Hepatocyte (in vitro differentiated cells): ENCODE measurements around the gene CCDC197. TPM values are rescaled to one million over a fixed set of nuclear protein-coding genes. Genes with fewer than 3 reads are reported as not detected.

Experiments used
- DNase-seq: peaks from one replicate; pipeline ENCODE4 v3.0.0-alpha.2; 2016; ENCODE audit warnings: low spot score
- H2AFZ ChIP-seq: fragments of 200-600 bp; sonication (generic); 2 replicates; pipeline ENCODE4 v1.6.0; 2016; ENCODE audit warnings: antibody characterized with exemption, mild to moderate bottlenecking
- H3K27ac ChIP-seq: fragments of 200-600 bp; sonication (generic); 2 replicates; pipeline ENCODE4 v1.5.1; 2016; ENCODE audit warnings: mild to moderate bottlenecking
- H3K27me3 ChIP-seq: fragments of 200-600 bp; sonication (generic); 2 replicates; pipeline ENCODE4 v1.6.1; 2016
- H3K36me3 ChIP-seq: fragments of 200-600 bp; sonication (generic); replicated peaks from 2 replicates; pipeline ENCODE4 v1.5.1; 2016; ENCODE audit warnings: low read depth; ENCODE audit not compliant: insufficient read depth
- H3K4me1 ChIP-seq: fragments of 200-600 bp; sonication (generic); 2 replicates; pipeline ENCODE4 v1.5.1; 2016; ENCODE audit warnings: mild to moderate bottlenecking, moderate library complexity; ENCODE audit not compliant: insufficient read depth
- H3K4me2 ChIP-seq: fragments of 200-600 bp; sonication (generic); 2 replicates; pipeline ENCODE4 v1.6.0; 2016
- H3K4me3 ChIP-seq: fragments of 200-600 bp; sonication (generic); 2 replicates; pipeline ENCODE4 v1.5.1; 2016; ENCODE audit warnings: mild to moderate bottlenecking
- H3K79me2 ChIP-seq: fragments of 200-600 bp; sonication (generic); 2 replicates; pipeline ENCODE4 v1.6.0; 2017; ENCODE audit warnings: mild to moderate bottlenecking
- H3K9me2 ChIP-seq: fragments of 200-600 bp; sonication (generic); replicated peaks from 2 replicates; pipeline ENCODE4 v1.6.0; 2017; ENCODE audit warnings: mild to moderate bottlenecking; ENCODE audit not compliant: insufficient read depth
- H3K9me3 ChIP-seq: fragments of 200-600 bp; sonication (generic); 2 replicates; pipeline ENCODE4 v1.5.1; 2016; ENCODE audit warnings: low read depth, mild to moderate bottlenecking
- H4K20me1 ChIP-seq: fragments of 200-600 bp; sonication (generic); 2 replicates; pipeline ENCODE4 v1.6.0; 2016; ENCODE audit warnings: mild to moderate bottlenecking; ENCODE audit not compliant: insufficient read depth, poor library complexity, severe bottlenecking
- CTCF ChIP-seq: fragments of 200-600 bp; sonication (generic); IDR thresholded peaks from 2 replicates; pipeline ENCODE4 v1.5.1; 2016; ENCODE audit warnings: antibody characterized with exemption, mild to moderate bottlenecking; ENCODE audit not compliant: poor library complexity
- EZH2 ChIP-seq: fragments of 200-600 bp; sonication (generic); IDR thresholded peaks from 2 replicates; pipeline ENCODE4 v1.6.1; 2016; ENCODE audit warnings: antibody characterized with exemption, mild to moderate bottlenecking, borderline replicate concordance
- EZH2phosphoT487 ChIP-seq: fragments of 200-600 bp; sonication (generic); IDR thresholded peaks from one replicate; pipeline ENCODE4 v1.6.1; 2018; ENCODE audit warnings: antibody characterized with exemption, mild to moderate bottlenecking, low read depth, moderate library complexity; ENCODE audit not compliant: unreplicated experiment, severe bottlenecking
- WGBS: methylation state at CpG from one replicate; pipeline ENCODE4 v1.1.6; 2016; ENCODE audit warnings: low lambda C conversion rate; ENCODE audit errors: missing lambda C conversion rate; 5-methylcytosine and 5-hydroxymethylcytosine counted together
- polyA plus RNA-seq: library from polyadenylated mRNA; unstranded; fragments of >200 nt; fragmentation: Nextera tagmentation; extraction: Ambion mirVana; gene quantifications from 2 replicates; pipeline ENCODE4 v1.2.1, GENCODE V29; 2016
- total RNA-seq: library from RNA; depleted of rRNA; stranded (reverse); fragments of >200 nt; gene quantifications from 2 replicates; pipeline ENCODE4 v1.2.3, GENCODE V29; 2014

Gene CCDC197
- total and polyA plus RNA-seq, 2 experiments from 2014 or later: not detected

GRCh38 chr14:93960774-93961438 lies 36.2 kb upstream of the CCDC197 start:
- peak overlapping the region; percentile 86 for H3K27ac ChIP-seq

GRCh38 chr14:93961620-93962019 lies 35.5 kb upstream of the CCDC197 start:
- no peaks in the 10 kb centered on the region for H3K27me3 ChIP-seq
- H3K4me2 ChIP-seq: no peak overlapping the region
- no peak for TF ChIP-seq CTCF
- no peak for TF ChIP-seq EZH2phosphoT487
- TF ChIP-seq EZH2: no peak
- no peaks in the 10 kb centered on the region for H3K9me2 ChIP-seq
- H3K9me3 ChIP-seq: no peaks in the 10 kb centered on the region
- no peaks in the 10 kb centered on the region for H4K20me1 ChIP-seq
- H3K4me3 ChIP-seq: no peak overlapping the region
- no peak overlapping the region for H3K27ac ChIP-seq
- H3K79me2 ChIP-seq: no peaks in the 10 kb centered on the region
- H2AFZ ChIP-seq: no peak overlapping the region
- 96% methylated on average over 8 of the region's 8 CpGs for WGBS
- peaks cover 19% of the 10 kb centered on the region for H3K4me1 ChIP-seq
- no peak for DNase-seq
- H3K36me3 ChIP-seq: no peaks in the 10 kb centered on the region

More at GRCh38 chr14:93960774-93961438, 36.2 kb upstream of the CCDC197 start:
- no peaks in the 10 kb centered on the region for H3K27me3 ChIP-seq
- H3K4me3 ChIP-seq: no peak overlapping the region
- no peak for TF ChIP-seq EZH2phosphoT487
- no peak for TF ChIP-seq EZH2
- TF ChIP-seq CTCF: no peak
- DNase-seq: no peak
- WGBS: 89% methylated on average over 3 of the region's 3 CpGs
- H3K4me2 ChIP-seq: no peak overlapping the region
- peaks cover 19% of the 10 kb centered on the region for H3K4me1 ChIP-seq
- no peaks in the 10 kb centered on the region for H4K20me1 ChIP-seq
- no peaks in the 10 kb centered on the region for H3K9me3 ChIP-seq
- no peaks in the 10 kb centered on the region for H3K9me2 ChIP-seq
- H2AFZ ChIP-seq: no peak overlapping the region
- H3K36me3 ChIP-seq: no peaks in the 10 kb centered on the region
- H3K79me2 ChIP-seq: no peaks in the 10 kb centered on the region

GRCh38 chr14:93962701-93963601 lies 34.1 kb upstream of the CCDC197 start:
- no peak overlapping the region for H3K4me3 ChIP-seq
- H4K20me1 ChIP-seq: no peaks in the 10 kb centered on the region
- H3K27me3 ChIP-seq: no peaks in the 10 kb centered on the region
- peaks cover 19% of the 10 kb centered on the region for H3K4me1 ChIP-seq
- WGBS: 75% methylated on average over 16 of the region's 16 CpGs
- no peak overlapping the region for H3K4me2 ChIP-seq
- no peak for TF ChIP-seq EZH2phosphoT487
- TF ChIP-seq CTCF: no peak
- no peak for TF ChIP-seq EZH2
- H3K36me3 ChIP-seq: no peaks in the 10 kb centered on the region
- no peaks in the 10 kb centered on the region for H3K9me2 ChIP-seq
- no peaks in the 10 kb centered on the region for H3K9me3 ChIP-seq
- H2AFZ ChIP-seq: no peak overlapping the region
- H3K27ac ChIP-seq: no peak overlapping the region
- no peak for DNase-seq
- no peaks in the 10 kb centered on the region for H3K79me2 ChIP-seq
